Measurements from ENCODE around the gene SNAP23. TPM values are rescaled to one million over a fixed set of nuclear protein-coding genes. Genes with fewer than 3 reads are reported as not detected.
A peak's percentile ranks its signal among the peaks of the same experiment; 100 is the strongest.

SNAP23 gene
- total RNA-seq, 4 donors from 2014 or later = 30.9 to 59.3 (median 40.1) TPM

- Histone ChIP-seq H3K36me3 (peaks cover 0 to 94% (median 9%) of the 10 kb centered on the region in 3 donors), H3K9me3 (no peaks in the 10 kb centered on the region), H3K4me1 (no peaks in the 10 kb centered on the region), H3K27ac (no peak overlapping the region), H3K27me3 (no peaks in the 10 kb centered on the region), H3K4me3 (no peak overlapping the region)
- 66 to 90% methylated on average over 3 of the region's 3 CpGs for WGBS, 2 donors
- intact Hi-C loops (cut with DNase I) = no loop called here
- no peak for DNase-seq
- no peak for TF ChIP-seq POLR2A (IDR thresholded peaks at IDR 0.05)
- TF ChIP-seq, protein P1, sequence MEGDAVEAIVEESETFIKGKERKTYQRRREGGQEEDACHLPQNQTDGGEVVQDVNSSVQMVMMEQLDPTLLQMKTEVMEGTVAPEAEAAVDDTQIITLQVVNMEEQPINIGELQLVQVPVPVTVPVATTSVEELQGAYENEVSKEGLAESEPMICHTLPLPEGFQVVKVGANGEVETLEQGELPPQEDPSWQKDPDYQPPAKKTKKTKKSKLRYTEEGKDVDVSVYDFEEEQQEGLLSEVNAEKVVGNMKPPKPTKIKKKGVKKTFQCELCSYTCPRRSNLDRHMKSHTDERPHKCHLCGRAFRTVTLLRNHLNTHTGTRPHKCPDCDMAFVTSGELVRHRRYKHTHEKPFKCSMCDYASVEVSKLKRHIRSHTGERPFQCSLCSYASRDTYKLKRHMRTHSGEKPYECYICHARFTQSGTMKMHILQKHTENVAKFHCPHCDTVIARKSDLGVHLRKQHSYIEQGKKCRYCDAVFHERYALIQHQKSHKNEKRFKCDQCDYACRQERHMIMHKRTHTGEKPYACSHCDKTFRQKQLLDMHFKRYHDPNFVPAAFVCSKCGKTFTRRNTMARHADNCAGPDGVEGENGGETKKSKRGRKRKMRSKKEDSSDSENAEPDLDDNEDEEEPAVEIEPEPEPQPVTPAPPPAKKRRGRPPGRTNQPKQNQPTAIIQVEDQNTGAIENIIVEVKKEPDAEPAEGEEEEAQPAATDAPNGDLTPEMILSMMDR (IDR thresholded peaks at IDR 0.05) = no peak
Observed at GRCh38 chr15:42528970-42529369, 33.5 kb downstream of the SNAP23 start.

- no peak for DNase-seq
- peaks cover 0 to 92% (median 5%) of the 10 kb centered on the region in 3 donors for H3K36me3 ChIP-seq
- intact Hi-C loops (cut with DNase I) = no loop called here
- no peaks in the 10 kb centered on the region for H3K4me1 ChIP-seq
- no peaks in the 10 kb centered on the region for H3K9me3 ChIP-seq
- H3K27me3 ChIP-seq = no peaks in the 10 kb centered on the region
- H3K4me3 ChIP-seq = no peak overlapping the region
- no peak overlapping the region for H3K27ac ChIP-seq
- TF ChIP-seq POLR2A (IDR thresholded peaks at IDR 0.05) = no peak
- TF ChIP-seq, protein P1 (IDR thresholded peaks at IDR 0.05) = no peak
- WGBS, 2 donors = 74 to 89% methylated on average over 1 of the region's 1 CpG
Observed at GRCh38 chr15:42533246-42533645, 37.8 kb downstream of the SNAP23 start.

GRCh38 chr15:42544853-42545629 is 49.6 kb downstream of the SNAP23 start:
- Histone ChIP-seq H3K27ac (no peak overlapping the region), H3K4me1 (peaks cover 7 to 35% (median 19%) of the 10 kb centered on the region in 3 donors), H3K9me3 (no peaks in the 10 kb centered on the region), H3K4me3 (no peak overlapping the region), H3K36me3 (peaks cover 0 to 64% (median 9%) of the 10 kb centered on the region in 3 donors), H3K27me3 (no peaks in the 10 kb centered on the region)
- 83 to 92% methylated on average over 4 of the region's 4 CpGs for WGBS, 2 donors
- no peak for DNase-seq
- TF ChIP-seq, protein P1 (IDR thresholded peaks at IDR 0.05) = no peak
- no peak for TF ChIP-seq POLR2A (IDR thresholded peaks at IDR 0.05)
- intact Hi-C loops (cut with DNase I) = no loop called here

DNA sequence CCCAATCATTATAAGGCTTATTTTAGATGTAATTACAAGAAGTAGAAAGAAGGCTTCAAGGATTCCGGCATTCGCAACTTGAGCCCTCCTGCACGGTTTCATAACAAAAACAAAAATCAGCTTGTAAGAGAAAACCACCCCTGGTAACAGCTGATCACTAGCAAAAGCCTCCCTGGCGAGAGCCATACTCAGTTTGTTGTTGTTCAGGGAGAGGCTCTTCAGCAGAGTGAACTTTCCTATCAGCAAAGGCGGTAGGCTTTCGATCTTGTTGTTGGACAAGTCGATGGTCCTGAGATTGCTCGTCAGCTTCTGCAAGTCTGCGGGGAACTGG is 52.4 kb downstream of the SNAP23 start:
- H3K36me3 ChIP-seq = peaks cover 0 to 38% (median 9%) of the 10 kb centered on the region in 3 donors
- WGBS, 2 donors = 2 to 8% methylated on average over 8 to 9 of the region's 9 CpGs
- H3K4me1 ChIP-seq = peaks cover 7 to 46% (median 20%) of the 10 kb centered on the region in 3 donors
- H3K27ac ChIP-seq = peak overlapping the region; percentile 91 to 98 (median 94)
- DNase-seq = no peak
- TF ChIP-seq POLR2A (IDR thresholded peaks at IDR 0.05) = no peak
- TF ChIP-seq, protein P1 (IDR thresholded peaks at IDR 0.05) = no peak
- no peaks in the 10 kb centered on the region for H3K9me3 ChIP-seq
- peak overlapping the region; percentile 69 to 97 (median 82) for H3K4me3 ChIP-seq
- H3K27me3 ChIP-seq = no peaks in the 10 kb centered on the region
- intact Hi-C loops (cut with DNase I) = no loop called here

DNA sequence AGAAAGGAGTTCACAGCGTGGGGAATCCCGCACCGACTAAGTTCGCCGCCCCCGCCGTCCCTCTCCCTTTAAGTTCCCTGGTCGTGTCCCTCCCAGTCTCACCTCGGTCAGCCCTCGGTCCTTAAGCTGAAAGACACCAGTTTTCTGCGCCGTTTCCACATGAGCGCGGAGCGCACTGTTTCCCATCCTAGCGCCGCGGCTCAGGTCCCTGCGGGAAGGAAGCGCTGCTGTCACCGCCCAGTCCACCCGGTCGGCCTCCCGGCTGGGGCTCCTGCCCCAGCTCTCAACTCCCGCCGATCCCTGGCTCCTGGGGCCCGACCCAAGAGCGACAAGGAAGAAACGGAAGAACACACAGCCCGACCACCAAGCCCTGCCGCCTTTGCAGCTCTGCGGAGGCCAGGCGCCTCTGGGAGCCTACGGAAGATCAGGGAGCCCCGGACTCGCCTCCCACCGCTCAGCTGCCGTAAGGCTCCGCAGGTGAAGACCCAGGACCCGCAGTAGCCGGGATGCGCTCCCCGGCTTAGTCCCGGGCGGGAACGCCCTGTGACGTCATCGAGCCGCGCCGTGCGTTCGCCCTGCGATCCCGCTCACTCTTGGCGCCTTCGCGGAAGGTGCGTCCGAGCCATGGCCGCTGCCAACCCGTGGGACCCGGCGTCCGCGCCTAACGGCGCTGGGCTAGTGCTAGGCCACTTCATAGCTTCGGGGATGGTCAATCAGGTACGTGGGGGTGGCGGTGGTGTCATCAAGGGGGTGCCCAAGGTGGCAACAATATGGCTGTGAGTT is 53.0 kb downstream of the SNAP23 start, which contains the start of the genes HAUS2 and LRRC57:
Gene HAUS2, plus strand, starts transcription at position 590 of the 783 bp plus-strand sequence. Its CDS starts 35 bp downstream, at position 625.
Gene LRRC57, minus strand, starts transcription at position 545 of the 783 bp plus-strand sequence. Its CDS starts 359 bp downstream, at position 186.
- H3K4me3 ChIP-seq = peak within 1 kb of the TSS; percentile 69 to 97 (median 82)
- peak within 1 kb of the TSS; percentile 91 to 98 (median 94) for H3K27ac ChIP-seq
- 0 to 1% methylated on average over 9 to 23 of the region's 71 CpGs for WGBS, 2 donors
- H3K9me3 ChIP-seq = no peaks in the 10 kb centered on the region
- peaks cover 0 to 32% (median 9%) of the 10 kb centered on the region in 3 donors for H3K36me3 ChIP-seq
- DNase-seq = peak; percentile 9
- H3K4me1 ChIP-seq = peaks cover 7 to 46% (median 20%) of the 10 kb centered on the region in 3 donors
- TF ChIP-seq, protein P1 (IDR thresholded peaks at IDR 0.05) = peak in 2 of 6 experiments; percentile 9 to 37
- peak in 3 of 4 donors; percentile 67 to 90 (median 88) for TF ChIP-seq POLR2A (IDR thresholded peaks at IDR 0.05)
- intact Hi-C loops (cut with DNase I) = no loop called here
- H3K27me3 ChIP-seq = no peaks in the 10 kb centered on the region
